ENCODE results near the gene GPR25.

DNA sequence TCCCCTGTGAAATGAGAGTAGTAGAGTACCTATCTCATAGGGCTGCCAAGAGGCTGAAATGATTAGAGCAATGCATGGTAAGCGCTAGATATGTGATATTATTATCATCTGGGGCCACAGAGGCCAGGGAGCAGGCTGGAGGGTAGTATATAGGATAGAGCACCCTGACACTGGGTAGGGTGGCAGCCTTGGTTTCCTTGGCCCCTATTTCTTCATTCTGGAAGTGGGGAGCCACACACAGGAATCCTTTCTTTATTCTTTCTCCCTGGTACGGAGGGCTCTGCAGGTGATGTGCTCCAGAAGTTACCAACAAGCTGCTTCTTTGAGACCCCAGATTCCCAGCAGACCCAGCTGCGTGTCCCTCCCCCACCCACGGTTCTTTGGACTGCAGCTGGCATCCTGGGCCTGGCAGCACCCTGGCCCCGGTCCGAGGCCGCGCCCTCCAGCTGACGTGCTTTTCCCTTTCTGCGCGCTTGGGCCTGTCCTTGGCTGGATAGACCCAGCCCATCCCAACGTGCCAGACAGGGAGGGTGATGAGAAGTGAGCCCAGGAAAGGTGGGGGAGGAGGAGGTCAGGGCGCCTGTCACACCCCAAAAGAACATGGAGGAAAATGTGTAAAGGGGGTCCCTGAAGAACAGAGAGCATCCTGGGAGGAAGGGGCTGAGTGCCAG lies 40.1 kb downstream of the GPR25 start:
- TF ChIP-seq CTCF (IDR thresholded peaks at IDR 0.05) (no peak), POLR2A (IDR thresholded peaks at IDR 0.05) (no peak)

Data from uterus (tissue), 2 donors.